Glomerular visceral epithelial cell (primary cell): ENCODE data around the gene TUBB6.

Experiments used
- DNase-seq: peaks from one replicate; pipeline ENCODE4 v3.0.0-alpha.2; 2016; ENCODE audit errors: extremely low spot score

Gene TUBB6

DNA sequence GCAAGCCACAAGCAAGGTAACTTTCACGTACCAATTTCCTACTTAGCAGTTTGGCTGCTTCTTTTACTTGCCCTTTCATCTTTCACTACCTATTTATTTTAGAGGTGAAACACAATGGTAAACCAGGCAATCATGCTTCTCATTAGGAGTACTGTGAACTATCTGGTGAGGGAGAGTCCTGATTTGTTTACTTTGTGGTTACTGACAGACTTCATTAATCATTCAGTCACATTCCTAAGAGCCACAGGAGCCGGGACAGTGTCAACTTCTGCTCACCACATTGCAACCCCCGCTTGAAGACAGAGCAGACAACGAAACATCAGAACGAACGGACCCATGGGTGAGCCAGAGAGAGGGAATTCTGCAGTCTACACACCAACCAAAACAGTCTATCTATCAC, 28.8 kb downstream of the TUBB6 start:
- DNase-seq, result peak; percentile 79

DNA sequence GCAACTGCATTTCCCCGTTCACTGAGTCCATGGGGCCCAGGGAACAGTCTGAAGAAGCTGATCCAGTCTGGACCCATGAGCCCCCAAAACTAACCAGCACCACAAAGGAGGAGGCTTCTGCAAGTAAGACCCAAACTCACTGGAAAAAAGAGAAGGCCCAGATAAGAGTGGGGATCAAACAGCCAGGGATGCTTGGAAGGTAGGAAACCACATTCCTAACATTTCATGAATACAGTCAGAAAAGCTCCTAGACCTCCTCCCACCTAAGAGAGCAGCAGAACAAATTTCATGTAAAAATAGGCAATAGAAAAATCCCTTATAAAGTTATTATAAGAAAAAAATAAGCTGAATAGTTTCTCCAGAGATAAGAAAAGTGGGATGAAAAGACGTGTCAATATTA, 30.3 kb downstream of the TUBB6 start:
- no peak for DNase-seq

DNA sequence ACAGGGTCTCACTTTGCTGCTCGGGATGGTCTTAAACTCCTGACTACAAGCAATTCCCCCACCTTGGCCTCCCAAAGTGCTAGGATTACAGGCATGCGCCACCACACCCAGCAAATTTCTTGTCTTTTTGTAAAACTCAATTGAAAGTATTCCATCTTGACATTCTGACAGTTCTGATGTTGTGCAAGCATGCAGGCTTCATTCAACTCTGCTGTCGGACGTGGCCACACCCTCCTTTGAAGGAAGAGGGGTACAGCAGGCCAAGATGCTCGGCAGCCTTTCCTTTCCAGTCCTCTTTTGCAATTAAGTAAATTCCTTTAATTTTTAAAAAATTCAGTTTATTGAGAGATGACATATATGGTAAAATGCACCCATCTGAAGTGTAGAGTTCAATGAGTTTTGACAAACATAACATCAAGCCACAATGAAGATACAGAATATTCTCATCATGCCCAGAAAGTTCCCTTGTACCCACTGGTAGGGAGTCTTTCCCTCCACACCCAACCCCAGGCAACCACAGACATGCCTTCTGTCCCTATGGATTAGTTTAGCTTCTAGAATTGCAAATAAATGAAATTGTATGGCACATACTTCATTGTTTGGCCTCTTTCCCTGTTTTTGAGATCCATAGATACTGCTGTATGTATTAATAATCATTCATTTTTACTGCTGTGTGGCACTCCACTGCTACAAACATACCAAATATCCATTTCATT, 33.1 kb downstream of the TUBB6 start:
- DNase-seq, result no peak

DNA sequence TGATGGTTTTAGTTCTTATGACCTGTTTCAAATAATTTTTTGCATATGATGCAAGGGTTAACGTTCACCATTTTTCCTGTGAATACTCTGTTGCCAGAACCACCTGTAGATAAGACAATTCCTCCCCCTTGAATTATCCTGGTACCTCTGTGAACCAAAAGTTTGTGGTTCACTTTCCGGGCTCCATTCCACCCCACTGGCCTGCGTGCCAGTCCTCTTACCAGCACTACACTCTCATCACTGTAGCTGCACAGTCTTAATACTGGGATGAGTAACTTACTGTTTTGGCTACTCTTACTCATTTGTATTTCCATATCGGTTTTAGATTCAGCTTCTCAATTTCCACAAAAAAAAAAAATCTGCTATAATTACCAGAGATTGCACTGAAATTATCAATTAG, 34.6 kb downstream of the TUBB6 start:
- no peak for DNase-seq

DNA sequence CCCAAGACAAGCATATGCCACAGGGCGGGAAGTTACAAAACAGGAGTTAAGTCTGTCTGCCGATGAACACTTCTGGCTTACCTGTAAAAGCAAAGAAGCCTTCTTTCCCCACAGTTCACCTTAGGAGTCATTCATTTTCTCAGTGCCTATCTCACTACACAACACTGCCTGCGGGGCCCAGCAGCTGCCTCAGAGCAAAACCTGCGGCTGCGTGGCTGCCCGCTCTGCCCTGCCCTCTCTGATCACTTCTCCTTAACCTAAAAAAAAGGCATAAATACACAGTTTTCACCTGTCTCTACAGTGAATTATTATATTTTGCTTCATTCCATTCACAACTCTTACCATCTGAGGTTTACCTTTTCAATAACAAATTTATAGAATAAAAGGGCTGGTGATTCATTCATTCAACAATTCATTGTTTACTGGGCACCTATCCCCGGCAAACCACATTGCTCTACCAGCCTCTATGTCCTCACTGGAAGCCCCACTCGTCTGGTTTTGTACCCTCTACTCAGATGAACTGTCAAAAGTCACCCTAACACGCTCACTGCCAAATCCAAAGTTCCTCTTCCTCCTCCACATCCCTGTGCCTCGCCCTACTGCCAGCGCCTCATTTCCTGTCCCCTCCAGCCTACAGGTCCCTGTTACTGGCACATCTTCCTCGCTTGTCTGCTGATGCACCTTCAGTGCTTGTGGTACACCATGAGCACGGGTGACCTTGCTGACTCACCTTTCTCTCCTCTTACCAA, 37.6 kb downstream of the TUBB6 start:
- DNase-seq, result no peak

DNA sequence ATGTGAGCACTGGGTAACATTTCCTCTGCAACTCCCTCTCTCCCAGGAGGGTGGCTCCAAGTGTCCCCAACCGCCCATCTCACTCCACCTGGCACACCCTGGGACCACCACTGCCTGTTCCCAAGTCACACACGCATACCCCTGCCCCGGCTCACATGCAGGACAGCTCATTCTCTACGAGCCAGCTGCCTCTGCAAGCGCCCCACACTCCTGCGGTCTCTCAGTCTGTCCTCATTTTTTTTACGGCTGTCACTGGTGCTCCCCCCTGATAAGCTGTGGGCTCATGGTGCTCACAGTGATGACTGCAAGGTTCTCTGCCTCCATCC, 38.2 kb downstream of the TUBB6 start:
- DNase-seq, result no peak

DNA sequence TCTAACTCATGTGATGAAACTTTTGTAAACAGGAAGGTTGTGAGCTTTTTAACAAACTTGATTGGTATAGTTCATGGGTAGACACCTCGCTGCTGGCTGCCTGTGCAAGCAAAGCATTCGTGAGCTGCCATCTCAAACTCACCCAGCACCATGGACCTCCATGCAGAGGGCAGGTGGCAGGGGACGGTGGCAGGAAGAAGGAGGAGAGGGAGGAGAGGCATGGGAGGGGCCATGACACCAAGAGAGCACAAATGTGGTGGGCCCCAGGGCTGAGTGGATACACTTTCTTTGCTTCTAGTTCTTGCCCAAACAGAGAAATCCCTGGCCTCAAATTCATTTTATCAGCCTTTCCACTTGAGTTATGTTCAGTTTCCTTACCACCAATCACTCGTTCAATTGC, 39.9 kb downstream of the TUBB6 start:
- no peak for DNase-seq

DNA sequence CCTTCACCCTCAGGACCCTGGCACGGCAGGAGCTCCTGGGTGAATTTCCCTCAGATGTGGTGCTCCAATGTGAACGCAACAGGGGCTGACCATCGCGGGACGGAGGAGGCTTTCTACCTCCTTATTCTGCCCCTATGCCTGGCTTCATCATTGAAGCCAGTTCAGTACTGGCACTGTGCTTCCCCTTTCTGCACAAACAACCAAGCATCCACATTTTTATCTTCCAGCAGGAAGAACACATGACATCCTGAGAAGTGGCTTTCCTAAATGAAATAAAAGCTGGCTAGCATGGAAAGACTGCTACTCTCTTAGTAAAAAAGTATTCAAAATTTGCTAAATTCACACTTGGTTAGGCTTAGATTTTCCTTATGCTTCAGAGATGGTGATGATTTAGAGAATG, 44.1 kb downstream of the TUBB6 start:
- DNase-seq, result no peak

DNA sequence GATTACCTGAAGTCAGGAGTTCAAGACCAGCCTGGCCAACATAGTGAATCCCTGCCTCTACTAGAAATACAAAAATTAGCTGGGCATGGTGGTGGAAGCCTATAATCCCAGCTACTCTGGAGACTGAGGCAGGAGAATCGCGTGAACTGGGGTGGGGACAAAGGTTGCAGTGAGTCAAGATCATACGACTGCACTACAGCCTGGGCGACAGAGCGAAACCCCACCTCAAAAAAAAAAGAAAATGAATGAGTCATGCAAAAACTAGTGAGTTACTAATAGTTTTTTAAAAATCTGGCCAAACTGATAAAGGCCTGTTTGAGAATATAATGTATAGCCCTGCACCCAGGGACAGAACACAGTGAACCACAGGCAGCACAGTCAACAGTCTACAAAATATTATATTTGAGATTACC, 51.5 kb downstream of the TUBB6 start:
- DNase-seq, result peak; percentile 56

DNA sequence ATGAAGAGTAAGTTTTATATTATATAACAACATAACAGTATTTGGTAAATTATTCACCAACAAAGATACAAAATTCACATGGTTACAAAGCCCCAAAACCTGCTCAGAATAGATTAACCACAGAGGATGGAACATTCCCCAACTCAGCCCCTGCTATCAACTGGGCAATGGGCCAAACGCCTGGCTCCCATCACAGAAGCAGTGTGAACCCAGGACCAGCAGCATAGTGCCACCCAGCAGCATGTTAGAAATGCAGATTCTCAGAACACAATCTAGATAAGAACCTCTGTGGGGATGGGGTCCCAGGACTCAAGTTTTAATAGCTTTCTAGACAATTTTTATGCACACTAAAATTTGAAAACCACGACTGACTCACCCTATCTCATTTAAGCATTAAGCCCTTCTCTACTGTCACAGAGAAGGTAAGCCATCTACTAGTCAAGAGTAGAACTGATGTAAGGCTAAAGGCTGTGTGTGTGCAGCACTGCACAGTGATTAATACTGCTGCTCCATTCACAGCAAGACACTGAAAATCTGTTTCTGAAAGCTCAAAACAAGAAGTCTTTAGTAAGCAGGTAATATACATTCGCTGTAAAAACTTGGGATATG, 53.8 kb downstream of the TUBB6 start:
- peak; percentile 49 for DNase-seq

DNA sequence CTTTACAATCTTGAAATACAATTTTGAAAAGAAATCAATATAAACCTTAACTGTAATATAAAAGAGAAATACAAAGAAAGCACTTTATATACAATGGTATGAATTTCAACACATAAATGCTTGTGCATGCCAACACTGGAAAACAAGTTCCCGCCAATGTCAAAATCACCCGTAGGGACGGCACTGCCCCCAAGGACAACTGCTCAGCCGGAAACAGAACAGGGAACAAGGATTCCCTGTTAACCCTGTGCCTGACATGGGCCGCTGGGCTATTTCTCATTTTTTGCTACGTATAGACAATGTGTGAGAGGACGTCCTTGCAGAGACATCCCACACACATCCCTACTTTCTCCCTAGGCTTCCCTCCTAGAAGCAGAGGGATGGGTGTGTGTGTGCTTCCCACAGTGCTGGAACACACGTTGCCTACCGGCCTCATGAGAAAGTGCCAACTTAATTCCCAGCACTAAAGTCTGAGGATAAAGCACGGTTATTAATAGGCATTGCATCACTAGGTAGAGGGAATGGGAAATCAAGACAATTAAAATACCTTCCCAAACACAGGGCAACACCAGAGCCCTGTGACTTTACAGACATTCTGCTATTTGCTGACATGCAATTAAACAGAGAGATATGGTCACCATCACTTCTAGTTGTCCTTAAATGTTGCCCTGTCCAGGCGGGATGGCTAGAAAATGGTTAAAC, 54.6 kb downstream of the TUBB6 start:
- DNase-seq, result no peak

DNA sequence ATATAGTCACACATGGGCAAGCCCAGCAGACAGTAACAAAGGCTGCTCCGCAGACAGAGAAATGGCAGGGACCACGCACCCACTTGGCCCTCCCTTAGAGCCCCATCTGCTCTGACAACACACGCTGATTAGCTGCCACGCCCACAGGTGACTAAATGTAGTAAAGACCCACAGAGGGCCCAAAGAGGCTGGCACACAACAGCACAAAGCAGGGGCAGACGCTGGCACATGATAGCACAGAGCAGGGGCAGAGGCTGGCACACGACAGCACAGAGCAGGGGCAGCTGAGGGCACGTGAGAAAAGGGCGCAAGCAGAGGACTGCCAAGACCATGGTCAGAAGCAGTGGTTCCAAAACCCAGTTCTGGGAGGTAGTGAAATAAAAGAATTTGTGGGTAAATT, 58.3 kb downstream of the TUBB6 start:
- no peak for DNase-seq

DNA sequence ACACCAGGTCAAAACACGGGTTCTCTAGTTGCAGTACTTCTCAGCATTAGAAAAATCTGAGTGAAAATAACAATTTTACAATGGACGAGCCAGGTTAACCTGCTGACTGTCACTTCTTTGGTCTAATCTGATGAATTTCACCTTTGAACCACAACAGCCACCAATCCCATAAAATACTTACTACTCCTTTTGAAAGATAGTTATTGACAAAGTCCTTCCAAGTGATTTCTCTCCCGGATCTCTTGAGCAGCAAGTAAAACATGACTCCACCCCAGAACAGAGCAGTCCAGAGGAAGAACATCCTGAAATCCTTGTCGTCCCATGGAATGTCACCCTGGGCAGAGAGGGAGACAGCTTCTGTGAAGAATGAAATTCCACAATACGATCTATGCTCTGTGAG, 58.7 kb downstream of the TUBB6 start:
- no peak for DNase-seq

DNA sequence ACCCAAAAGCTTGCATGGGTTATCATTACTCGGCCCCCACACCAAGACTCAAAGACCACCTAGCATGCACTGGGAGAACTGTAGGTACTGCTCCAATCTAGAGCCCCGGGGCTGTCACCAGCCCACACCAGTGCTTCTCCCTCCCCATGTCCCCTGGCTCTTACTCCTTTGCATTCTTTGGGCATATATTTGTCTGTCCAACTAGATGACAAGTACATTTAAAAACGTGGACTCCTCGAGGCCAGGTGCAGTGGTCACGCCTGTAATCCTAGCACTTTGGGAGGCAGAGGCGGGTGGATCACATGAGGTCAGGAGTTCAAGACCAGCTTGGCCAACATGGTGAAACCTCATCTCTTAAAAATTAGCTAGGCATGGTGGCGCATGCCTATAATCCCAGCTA, 61.2 kb downstream of the TUBB6 start:
- DNase-seq, result no peak

DNA sequence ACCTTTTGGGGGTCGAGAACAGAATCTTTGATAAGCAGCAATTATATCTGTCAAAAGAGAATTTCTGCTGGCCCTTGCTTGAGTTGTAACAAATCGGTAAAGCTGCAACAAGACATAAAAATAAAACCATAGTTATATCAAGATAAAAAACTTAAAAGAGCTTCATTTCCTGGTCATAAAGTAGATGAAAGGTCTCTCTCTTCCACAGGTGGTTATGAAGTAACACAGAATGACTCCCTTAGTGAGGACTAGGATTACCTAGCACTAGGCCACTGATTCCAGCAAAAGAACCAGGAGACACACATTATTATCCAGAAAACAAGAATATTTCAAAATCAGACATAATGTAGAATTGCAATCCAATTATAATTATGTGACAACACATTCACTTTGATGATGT, 63.5 kb downstream of the TUBB6 start:
- no peak for DNase-seq

DNA sequence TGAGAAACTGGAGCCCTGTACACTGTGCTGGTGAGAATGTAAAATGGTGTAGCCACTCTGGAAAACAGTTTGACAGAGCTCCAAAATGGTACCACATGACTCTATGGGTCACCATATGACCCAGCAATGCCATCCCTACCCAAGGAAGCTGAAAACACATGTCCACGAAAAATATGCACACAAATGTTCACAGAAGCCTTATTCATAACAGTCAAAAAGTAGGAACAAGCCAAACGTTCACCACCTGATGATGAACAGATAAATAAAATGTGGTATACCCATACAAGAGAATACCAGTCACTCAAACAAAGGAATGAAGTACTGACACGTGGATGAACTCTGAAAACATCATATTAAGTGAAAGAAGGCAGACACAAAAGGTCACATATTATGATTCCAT, 64.4 kb downstream of the TUBB6 start:
- no peak for DNase-seq

DNA sequence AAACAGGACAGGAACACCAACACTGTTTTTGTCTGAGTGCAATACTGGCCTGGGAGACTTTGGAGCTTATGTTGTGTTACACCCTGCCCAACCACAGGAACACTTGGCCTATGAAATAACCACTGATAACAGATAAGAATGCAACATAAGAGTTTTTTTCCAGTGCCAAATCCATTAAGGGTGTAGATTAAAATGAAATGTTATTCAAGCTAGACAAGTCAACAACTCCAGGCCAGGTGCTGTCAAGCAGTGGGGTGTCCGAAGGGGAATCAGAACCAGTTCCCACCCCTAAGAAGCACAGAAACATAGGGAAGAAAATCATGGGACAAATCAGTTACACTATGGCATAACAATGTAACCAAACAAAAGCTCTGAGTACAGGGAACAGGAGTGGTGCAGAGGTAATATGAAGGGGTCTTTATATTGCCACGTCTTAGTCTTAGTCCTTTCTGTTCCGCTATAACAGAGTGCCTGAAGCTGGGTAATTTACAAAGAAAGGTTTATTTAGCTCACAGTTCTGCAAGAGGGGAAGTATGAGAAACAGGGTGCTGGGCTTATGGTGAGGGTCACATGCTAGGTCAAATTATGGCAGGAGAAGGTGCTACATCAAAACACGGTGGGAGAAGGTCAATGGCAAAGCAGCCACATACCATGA, 65.2 kb downstream of the TUBB6 start:
- no peak for DNase-seq

DNA sequence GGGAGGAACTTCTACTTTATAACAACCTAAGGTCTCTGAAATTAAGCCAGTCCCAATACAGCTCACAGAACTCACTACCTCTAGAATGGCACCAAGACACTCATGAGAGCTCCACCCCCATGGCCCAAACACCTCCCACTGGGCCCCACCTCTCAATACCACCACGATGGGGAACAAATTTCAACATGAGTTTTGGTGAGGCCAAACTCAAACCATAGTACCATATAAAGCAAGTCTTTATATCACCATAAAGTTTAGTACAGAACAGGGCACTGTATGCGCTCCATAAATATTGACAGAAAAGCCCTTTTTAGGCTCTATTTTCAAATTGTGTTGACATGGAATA, 65.7 kb downstream of the TUBB6 start:
- DNase-seq, result no peak

DNA sequence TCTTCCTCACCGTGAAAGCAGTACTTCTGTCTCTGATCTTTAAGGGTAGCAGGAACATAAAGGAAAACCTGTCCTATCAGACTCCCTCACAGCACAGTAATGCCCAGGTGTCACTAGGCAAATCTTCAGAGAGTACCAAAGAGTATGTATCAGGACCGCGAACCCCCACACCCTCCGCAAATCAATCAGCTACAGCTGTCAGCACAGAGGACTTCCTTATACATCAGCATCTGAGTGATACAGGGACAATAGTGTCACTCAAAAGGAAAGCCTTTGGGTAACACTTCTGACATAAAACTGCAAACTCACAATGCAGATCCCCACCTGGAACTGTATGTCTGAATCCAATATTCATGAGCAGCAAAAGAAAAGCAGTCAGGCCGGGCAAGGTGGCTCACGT, 66.4 kb downstream of the TUBB6 start:
- no peak for DNase-seq
